ENCODE results near the gene LARGE2. TPM values are rescaled to one million over a fixed set of nuclear protein-coding genes. Genes with fewer than 3 reads are reported as not detected.
A peak's percentile ranks its signal among the peaks of the same experiment; 100 is the strongest.

Gene LARGE2
- total RNA-seq, 1 experiment from 2014 or later: 124 TPM

- TF ChIP-seq, protein P1, sequence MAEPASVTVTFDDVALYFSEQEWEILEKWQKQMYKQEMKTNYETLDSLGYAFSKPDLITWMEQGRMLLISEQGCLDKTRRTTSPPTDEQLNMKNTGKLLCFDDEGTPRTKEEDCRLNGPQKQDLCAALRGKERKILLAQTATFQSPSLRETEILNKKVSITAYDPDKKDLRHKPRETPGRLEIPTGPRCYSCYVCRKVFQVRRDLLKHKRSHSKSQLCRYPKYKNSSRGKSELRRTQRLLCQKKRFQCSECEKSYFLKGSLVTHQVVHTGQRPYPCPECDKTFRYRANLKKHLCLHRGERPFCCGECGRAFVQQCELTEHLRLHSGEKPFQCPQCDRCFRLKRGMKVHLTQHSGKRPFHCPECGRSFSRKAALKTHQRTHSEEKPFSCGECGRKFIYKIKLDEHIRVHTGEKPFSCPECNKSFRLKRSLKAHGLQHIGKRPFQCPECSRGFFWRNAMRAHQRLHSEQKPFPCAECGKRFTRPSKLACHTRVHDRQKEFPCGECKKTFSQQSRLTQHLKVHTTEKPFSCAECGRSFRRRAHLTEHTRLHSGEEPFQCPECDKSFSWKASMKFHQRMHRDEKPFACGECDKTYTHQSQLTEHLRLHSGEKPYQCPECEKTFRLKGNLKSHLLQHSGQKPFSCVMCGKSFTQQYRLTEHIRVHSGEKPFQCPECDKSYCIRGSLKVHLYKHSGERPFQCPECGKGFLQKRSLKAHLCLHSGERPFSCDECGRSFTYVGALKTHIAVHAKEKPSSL (CRISPR knock-in tag; conservative IDR thresholded peaks at IDR 0.05): no peak
- TF ChIP-seq, protein P2, sequence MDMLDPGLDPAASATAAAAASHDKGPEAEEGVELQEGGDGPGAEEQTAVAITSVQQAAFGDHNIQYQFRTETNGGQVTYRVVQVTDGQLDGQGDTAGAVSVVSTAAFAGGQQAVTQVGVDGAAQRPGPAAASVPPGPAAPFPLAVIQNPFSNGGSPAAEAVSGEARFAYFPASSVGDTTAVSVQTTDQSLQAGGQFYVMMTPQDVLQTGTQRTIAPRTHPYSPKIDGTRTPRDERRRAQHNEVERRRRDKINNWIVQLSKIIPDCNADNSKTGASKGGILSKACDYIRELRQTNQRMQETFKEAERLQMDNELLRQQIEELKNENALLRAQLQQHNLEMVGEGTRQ (CRISPR knock-in tag; IDR thresholded peaks at IDR 0.05): no peak
- no peak for TF ChIP-seq ELF4 (CRISPR knock-in tag; IDR thresholded peaks at IDR 0.05; ENCODE audit: low read depth)
- no peak for TF ChIP-seq KAT7 (CRISPR knock-in tag; IDR thresholded peaks at IDR 0.05; ENCODE audit: borderline replicate concordance)
- no peak for TF ChIP-seq ZNF416 (CRISPR knock-in tag; IDR thresholded peaks at IDR 0.05)
- no peak for TF ChIP-seq ZNF219 (CRISPR knock-in tag; IDR thresholded peaks at IDR 0.05; ENCODE audit: borderline replicate concordance)
- TF ChIP-seq, protein P3, sequence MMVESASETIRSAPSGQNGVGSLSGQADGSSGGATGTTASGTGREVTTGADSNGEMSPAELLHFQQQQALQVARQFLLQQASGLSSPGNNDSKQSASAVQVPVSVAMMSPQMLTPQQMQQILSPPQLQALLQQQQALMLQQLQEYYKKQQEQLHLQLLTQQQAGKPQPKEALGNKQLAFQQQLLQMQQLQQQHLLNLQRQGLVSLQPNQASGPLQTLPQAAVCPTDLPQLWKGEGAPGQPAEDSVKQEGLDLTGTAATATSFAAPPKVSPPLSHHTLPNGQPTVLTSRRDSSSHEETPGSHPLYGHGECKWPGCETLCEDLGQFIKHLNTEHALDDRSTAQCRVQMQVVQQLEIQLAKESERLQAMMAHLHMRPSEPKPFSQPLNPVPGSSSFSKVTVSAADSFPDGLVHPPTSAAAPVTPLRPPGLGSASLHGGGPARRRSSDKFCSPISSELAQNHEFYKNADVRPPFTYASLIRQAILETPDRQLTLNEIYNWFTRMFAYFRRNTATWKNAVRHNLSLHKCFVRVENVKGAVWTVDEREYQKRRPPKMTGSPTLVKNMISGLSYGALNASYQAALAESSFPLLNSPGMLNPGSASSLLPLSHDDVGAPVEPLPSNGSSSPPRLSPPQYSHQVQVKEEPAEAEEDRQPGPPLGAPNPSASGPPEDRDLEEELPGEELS (CRISPR knock-in tag; IDR thresholded peaks at IDR 0.05): no peak
- TF ChIP-seq RELA (CRISPR knock-in tag; IDR thresholded peaks at IDR 0.05; ENCODE audit: borderline replicate concordance): no peak
- TF ChIP-seq SMAD4 (CRISPR knock-in tag; IDR thresholded peaks at IDR 0.05): no peak
- no peak for TF ChIP-seq GTF2I (CRISPR knock-in tag; conservative IDR thresholded peaks at IDR 0.05)
Measured at GRCh38 chr11:45924036-45924915, 1.8 kb downstream of the LARGE2 start (continued).

DNA sequence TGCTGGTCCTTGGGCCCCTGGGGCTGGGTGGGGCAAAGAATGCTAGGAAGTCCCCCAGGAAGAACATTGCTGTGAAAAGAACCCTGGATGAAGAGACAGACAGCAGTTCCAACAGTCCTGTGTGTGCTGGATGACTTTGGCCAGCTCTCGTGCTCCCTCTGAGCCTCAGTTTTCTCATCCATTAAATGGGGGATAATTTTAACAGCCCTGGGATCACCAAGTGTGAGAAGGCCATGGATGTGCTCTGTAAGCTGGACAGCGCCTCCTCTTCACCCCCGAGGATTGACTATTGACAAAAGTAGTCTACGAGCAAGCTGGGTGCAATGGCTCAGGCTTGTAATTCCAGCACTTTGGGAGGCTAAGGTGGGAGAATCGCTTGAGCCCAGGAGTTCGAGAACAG is 2.5 kb downstream of the LARGE2 start:
- ATAC-seq (no peak), DNase-seq (ENCODE audit: low spot score) (no peak)
- Mint-ChIP-seq H3K9me3 (no peaks in the 10 kb centered on the region), H3K36me3 (peaks cover 25% of the 10 kb centered on the region), H3K4me1 (peaks cover 25% of the 10 kb centered on the region), H3K27me3 (ENCODE audit: low read depth) (peaks cover 2% of the 10 kb centered on the region; the same call in 1 of the 2 replicates), H3K4me3 (peak overlapping the region; percentile 92; the same call in 1 of the 2 replicates), H3K27ac (no peak overlapping the region)
- TF ChIP-seq MYBL2 (CRISPR knock-in tag; IDR thresholded peaks at IDR 0.05): no peak
- TF ChIP-seq, protein P4, sequence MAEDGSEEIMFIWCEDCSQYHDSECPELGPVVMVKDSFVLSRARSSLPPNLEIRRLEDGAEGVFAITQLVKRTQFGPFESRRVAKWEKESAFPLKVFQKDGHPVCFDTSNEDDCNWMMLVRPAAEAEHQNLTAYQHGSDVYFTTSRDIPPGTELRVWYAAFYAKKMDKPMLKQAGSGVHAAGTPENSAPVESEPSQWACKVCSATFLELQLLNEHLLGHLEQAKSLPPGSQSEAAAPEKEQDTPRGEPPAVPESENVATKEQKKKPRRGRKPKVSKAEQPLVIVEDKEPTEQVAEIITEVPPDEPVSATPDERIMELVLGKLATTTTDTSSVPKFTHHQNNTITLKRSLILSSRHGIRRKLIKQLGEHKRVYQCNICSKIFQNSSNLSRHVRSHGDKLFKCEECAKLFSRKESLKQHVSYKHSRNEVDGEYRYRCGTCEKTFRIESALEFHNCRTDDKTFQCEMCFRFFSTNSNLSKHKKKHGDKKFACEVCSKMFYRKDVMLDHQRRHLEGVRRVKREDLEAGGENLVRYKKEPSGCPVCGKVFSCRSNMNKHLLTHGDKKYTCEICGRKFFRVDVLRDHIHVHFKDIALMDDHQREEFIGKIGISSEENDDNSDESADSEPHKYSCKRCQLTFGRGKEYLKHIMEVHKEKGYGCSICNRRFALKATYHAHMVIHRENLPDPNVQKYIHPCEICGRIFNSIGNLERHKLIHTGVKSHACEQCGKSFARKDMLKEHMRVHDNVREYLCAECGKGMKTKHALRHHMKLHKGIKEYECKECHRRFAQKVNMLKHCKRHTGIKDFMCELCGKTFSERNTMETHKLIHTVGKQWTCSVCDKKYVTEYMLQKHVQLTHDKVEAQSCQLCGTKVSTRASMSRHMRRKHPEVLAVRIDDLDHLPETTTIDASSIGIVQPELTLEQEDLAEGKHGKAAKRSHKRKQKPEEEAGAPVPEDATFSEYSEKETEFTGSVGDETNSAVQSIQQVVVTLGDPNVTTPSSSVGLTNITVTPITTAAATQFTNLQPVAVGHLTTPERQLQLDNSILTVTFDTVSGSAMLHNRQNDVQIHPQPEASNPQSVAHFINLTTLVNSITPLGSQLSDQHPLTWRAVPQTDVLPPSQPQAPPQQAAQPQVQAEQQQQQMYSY (CRISPR knock-in tag; IDR thresholded peaks at IDR 0.05): no peak
- TF ChIP-seq PRRX2 (CRISPR knock-in tag; IDR thresholded peaks at IDR 0.05): no peak
- TF ChIP-seq TEAD1 (CRISPR knock-in tag; IDR thresholded peaks at IDR 0.05): no peak
- no peak for TF ChIP-seq GABPB1 (CRISPR knock-in tag; IDR thresholded peaks at IDR 0.05)
- 0 out of 2 replicates have a peak, but pooled peaks have one; percentile 21 for TF ChIP-seq ARID4B (CRISPR knock-in tag; IDR thresholded peaks at IDR 0.05; ENCODE audit: borderline replicate concordance)
- no peak for TF ChIP-seq SMAD3 (CRISPR knock-in tag; IDR thresholded peaks at IDR 0.05; ENCODE audit: borderline replicate concordance)
- CTCF ChIA-PET: interaction anchor here (0.6 to 4.0 kb wide), 3 partner anchors 27 to 82 kb away, joined by 3 to 33 read pairs (median 5); no protein-coding TSS in a partner anchor
- POLR2A ChIA-PET: no interaction called here

All from WTC11 (cell line).